Measurements from ENCODE around the gene MRC1. TPM values are rescaled to one million over a fixed set of nuclear protein-coding genes. Genes with fewer than 3 reads are reported as not detected.

MRC1 gene
- total RNA-seq, 2 experiments from 2014 or later: not detected

DNA sequence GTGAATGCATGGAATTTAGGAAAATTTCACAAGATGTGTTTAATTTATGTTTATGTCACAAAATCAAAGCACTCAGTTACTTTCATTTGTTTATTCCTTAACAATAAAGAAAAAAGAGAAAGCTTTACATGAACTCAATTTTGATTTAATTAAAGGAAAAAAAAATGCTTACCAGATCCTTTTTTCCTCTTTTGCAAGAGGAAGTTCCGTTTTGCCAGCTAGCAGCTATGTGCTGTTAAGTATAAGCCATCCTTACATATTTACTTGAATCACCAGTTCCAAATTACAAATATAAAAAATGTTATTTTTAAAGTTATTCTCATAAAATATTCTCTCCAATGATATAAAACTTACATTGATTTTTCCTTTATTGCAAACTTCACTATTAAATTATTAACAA, 12.7 kb downstream of the MRC1 start:
- ChIA-PET CTCF (no interaction called here), POLR2A (interaction anchor here (1.0 kb wide), 1 partner anchor 401 kb away, joined by 3 read pairs; no protein-coding TSS in a partner anchor)
- Mint-ChIP-seq H3K4me1 (ENCODE audit: low read depth) (no peaks in the 10 kb centered on the region), H3K4me3 (no peak overlapping the region), H3K9me3 (no peaks in the 10 kb centered on the region), H3K27ac (no peak overlapping the region), H3K36me3 (ENCODE audit: low read depth) (no peaks in the 10 kb centered on the region), H3K27me3 (peaks cover 3% of the 10 kb centered on the region)
- no peak for DNase-seq
- TF ChIP-seq, protein P1, sequence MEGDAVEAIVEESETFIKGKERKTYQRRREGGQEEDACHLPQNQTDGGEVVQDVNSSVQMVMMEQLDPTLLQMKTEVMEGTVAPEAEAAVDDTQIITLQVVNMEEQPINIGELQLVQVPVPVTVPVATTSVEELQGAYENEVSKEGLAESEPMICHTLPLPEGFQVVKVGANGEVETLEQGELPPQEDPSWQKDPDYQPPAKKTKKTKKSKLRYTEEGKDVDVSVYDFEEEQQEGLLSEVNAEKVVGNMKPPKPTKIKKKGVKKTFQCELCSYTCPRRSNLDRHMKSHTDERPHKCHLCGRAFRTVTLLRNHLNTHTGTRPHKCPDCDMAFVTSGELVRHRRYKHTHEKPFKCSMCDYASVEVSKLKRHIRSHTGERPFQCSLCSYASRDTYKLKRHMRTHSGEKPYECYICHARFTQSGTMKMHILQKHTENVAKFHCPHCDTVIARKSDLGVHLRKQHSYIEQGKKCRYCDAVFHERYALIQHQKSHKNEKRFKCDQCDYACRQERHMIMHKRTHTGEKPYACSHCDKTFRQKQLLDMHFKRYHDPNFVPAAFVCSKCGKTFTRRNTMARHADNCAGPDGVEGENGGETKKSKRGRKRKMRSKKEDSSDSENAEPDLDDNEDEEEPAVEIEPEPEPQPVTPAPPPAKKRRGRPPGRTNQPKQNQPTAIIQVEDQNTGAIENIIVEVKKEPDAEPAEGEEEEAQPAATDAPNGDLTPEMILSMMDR (IDR thresholded peaks at IDR 0.05): no peak
- intact Hi-C loops (cut with micrococcal nuclease): no loop called here
- no peak for ATAC-seq

GRCh38 chr10:17831341-17831740, 22.2 kb downstream of the MRC1 start:
- ChIA-PET CTCF (no interaction called here), POLR2A (no interaction called here)
- no peaks in the 10 kb centered on the region for H3K9me3 Mint-ChIP-seq

GRCh38 chr10:17831896-17832295, 22.7 kb downstream of the MRC1 start:
- intact Hi-C loops (cut with micrococcal nuclease): no loop called here
- Mint-ChIP-seq H3K4me3 (no peak overlapping the region), H3K27me3 (peaks cover 2% of the 10 kb centered on the region), H3K36me3 (ENCODE audit: low read depth) (no peaks in the 10 kb centered on the region), H3K9me3 (no peaks in the 10 kb centered on the region), H3K4me1 (ENCODE audit: low read depth) (no peaks in the 10 kb centered on the region), H3K27ac (no peak overlapping the region)
- DNase-seq (no peak), ATAC-seq (no peak)
- CTCF ChIA-PET: no interaction called here
- POLR2A ChIA-PET: no interaction called here
- TF ChIP-seq, protein P1 (IDR thresholded peaks at IDR 0.05): no peak

More at GRCh38 chr10:17831341-17831740, 22.2 kb downstream of the MRC1 start:
- DNase-seq (no peak), ATAC-seq (no peak)
- no peaks in the 10 kb centered on the region for H3K4me1 Mint-ChIP-seq (ENCODE audit: low read depth)
- peaks cover 2% of the 10 kb centered on the region for H3K27me3 Mint-ChIP-seq
- TF ChIP-seq, protein P1 (IDR thresholded peaks at IDR 0.05): no peak
- intact Hi-C loops (cut with micrococcal nuclease): no loop called here
- H3K27ac Mint-ChIP-seq: no peak overlapping the region
- H3K36me3 Mint-ChIP-seq (ENCODE audit: low read depth): no peaks in the 10 kb centered on the region
- H3K4me3 Mint-ChIP-seq: no peak overlapping the region

DNA sequence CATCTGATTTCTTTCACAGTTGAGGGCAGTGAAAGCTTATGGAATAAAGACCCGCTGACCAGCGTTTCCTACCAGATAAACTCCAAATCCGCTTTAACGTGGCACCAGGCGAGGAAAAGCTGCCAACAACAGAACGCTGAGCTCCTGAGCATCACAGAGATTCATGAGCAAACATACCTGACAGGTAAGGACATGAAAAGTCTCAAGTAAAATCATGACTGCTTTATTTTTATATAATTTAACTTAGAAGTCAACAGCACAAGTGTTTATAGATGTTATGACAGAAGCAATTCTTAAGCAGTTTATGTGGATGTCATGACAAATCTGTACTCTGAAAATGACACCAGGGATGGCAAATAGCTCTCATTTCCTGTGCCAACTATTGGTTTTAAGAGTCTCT, 24.5 kb downstream of the MRC1 start:
- H3K27me3 Mint-ChIP-seq: peaks cover 8% of the 10 kb centered on the region
- H3K36me3 Mint-ChIP-seq (ENCODE audit: low read depth): no peaks in the 10 kb centered on the region
- no peak for DNase-seq
- no peak overlapping the region for H3K27ac Mint-ChIP-seq
- intact Hi-C loops (cut with micrococcal nuclease): no loop called here
- ATAC-seq: no peak
- CTCF ChIA-PET: no interaction called here
- no peak overlapping the region for H3K4me3 Mint-ChIP-seq
- POLR2A ChIA-PET: no interaction called here
- no peaks in the 10 kb centered on the region for H3K9me3 Mint-ChIP-seq
- TF ChIP-seq, protein P1 (IDR thresholded peaks at IDR 0.05): no peak
- no peaks in the 10 kb centered on the region for H3K4me1 Mint-ChIP-seq (ENCODE audit: low read depth)

DNA sequence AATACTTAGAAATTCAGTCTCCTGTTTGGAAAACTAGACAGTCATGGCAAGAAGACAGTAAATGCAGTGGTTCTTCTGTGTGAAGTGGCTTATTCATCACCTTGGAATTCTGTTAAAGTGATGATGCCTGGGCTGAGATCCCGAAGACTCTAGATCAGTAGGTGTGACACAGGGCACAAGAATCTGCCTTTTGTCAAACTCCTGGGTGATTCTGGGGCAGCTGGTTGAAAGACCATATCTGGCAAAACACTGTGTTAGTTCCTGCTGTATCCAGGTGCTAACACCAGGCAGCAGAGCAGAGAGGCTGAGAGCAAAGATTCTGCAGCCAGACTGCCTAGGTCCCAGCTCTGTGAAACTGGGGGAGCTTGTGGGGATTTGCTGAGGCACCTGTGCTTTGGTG, 26.5 kb downstream of the MRC1 start:
- no peak for DNase-seq
- TF ChIP-seq, protein P1 (IDR thresholded peaks at IDR 0.05): no peak
- H3K36me3 Mint-ChIP-seq (ENCODE audit: low read depth): no peaks in the 10 kb centered on the region
- H3K4me1 Mint-ChIP-seq (ENCODE audit: low read depth): no peaks in the 10 kb centered on the region
- intact Hi-C loops (cut with micrococcal nuclease): no loop called here
- H3K4me3 Mint-ChIP-seq: no peak overlapping the region
- ATAC-seq: no peak
- peaks cover 8% of the 10 kb centered on the region for H3K27me3 Mint-ChIP-seq
- no peaks in the 10 kb centered on the region for H3K9me3 Mint-ChIP-seq
- no peak overlapping the region for H3K27ac Mint-ChIP-seq
- ChIA-PET CTCF (no interaction called here), POLR2A (no interaction called here)

Data from activated CD8-positive, alpha-beta T cell treated with anti-CD3 and anti-CD28 coated beads for 36 hours (primary cell).